AG08396 (cell line): Measurements from ENCODE around the gene MYL7.

Experiments used
- DNase-seq: peaks from one replicate; pipeline ENCODE4 v3.0.0; 2012; ENCODE audit warnings: low spot score, mixed read lengths

MYL7 gene

GRCh38 chr7:44100458-44101302 lies 40.5 kb downstream of the MYL7 start:
- peak; percentile 66 for DNase-seq

GRCh38 chr7:44099669-44100068 lies 41.5 kb downstream of the MYL7 start:
- no peak for DNase-seq

GRCh38 chr7:44098092-44099068 lies 42.8 kb downstream of the MYL7 start:
- no peak for DNase-seq

- DNase-seq, result no peak
Measured at GRCh38 chr7:44097064-44097932, 43.8 kb downstream of the MYL7 start.

GRCh38 chr7:44096326-44096881 lies 44.7 kb downstream of the MYL7 start:
- no peak for DNase-seq

- no peak for DNase-seq
Measured at GRCh38 chr7:44095781-44096180, 45.4 kb downstream of the MYL7 start.

- DNase-seq, result no peak
Measured at GRCh38 chr7:44094883-44095592, 46.1 kb downstream of the MYL7 start.

- DNase-seq, result no peak
Measured at GRCh38 chr7:44094365-44094764, 46.8 kb downstream of the MYL7 start.

- DNase-seq, result no peak
Measured at GRCh38 chr7:44093102-44093641, 48.0 kb downstream of the MYL7 start.
